Suppressor macrophage treated with lipopolysaccharide for 1 hour (primary cell): Measurements from ENCODE around the gene FBLN2.

Experiments used
- DNase-seq, 3 donors: peaks; one replicate each; pipeline ENCODE4 v3.0.0-alpha.2; 2020 to 2022

FBLN2 gene

DNA sequence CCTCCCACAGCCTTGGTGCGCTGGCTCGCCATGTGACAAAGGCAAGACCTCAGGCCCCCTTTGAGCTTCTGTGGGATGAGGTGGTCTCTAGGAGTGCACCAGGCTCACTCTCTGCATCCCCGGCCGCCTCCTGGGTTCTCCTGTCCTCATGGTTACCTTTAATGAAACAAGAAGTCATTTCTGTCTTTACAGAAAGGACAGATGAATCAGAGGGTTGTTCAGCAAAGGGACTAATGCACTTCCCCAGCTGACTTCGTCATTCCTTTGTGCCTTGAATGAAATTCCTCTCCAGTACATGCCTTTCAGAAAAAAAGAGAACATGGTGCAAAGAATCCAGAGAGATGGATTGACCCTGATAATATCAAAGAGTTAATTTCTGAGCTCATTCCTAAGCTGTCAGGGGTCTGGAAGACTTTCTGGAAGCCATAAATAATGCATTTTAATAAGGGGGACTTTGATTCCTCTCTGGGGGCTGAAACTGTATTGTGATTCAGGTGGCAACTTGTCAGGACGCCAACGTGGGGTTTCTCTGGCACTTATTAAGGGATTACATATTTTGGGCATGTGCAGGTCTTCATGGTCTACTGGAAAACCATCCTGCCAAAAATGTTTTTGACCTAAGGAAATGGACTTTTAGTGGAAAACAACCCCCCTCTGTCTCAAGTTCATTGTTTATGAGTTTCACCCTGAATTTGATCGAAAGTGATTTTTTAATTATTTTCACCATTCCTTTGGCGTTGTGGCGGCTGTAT lies 122.7 kb downstream of the FBLN2 start:
- no peak for DNase-seq

- DNase-seq = no peak
Measured at GRCh38 chr3:13673207-13673606, 124.3 kb downstream of the FBLN2 start.

- no peak for DNase-seq
Measured at GRCh38 chr3:13674538-13675185, 125.7 kb downstream of the FBLN2 start.

DNA sequence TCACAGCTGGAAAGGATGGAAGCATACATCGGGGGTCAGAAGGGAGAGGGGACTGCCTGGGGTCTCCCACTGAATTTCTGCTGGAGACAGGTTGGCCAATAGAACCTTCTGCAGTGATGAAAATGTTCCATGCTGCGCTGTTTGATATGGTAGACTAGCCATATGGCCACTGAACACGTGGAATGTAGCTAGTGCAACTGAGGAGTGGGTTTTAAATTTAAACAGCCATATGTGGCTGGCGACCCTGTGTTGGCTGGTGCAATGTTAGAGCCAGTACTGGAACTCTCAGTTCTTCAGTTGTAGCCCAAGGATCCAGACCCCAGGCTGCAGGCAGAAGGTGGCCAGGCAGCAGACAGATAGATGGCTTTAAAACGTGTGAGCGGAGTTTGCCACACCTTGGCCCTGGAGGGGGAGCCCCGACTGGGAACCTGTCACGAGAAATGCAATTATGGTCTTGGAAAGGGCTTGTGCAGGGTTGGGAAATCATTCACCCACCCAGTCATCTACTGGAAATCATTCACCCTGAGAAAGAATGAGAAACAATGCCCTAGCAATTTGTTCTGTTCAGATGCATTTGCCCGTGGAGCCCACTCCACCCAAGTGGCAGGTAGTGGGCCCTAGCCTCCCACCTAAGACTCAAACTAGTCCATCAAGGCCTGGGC lies 127.6 kb downstream of the FBLN2 start:
- DNase-seq = no peak

DNA sequence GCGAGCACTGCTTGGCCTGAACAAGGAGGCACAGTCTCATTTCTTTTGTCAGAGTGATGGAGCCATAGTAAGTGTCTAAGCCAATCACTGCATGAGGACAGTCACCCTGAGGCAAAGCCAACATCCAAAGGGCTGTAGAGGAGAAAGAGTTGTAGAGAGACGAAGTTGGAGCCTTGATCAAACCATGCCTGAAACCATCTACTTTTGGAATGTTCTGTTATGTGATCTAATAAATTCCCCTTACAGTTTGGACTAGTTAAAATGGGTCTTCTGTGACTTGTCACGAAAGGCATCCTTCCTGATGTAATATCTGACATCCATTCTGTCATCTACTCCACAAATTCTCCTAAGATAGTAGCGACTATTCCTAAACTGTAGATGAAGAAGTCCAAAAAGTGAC lies 128.3 kb downstream of the FBLN2 start:
- DNase-seq = no peak

- DNase-seq = no peak
Measured at GRCh38 chr3:13681931-13682330, 133.0 kb downstream of the FBLN2 start.

- no peak for DNase-seq
Measured at GRCh38 chr3:13682331-13683013, 133.5 kb downstream of the FBLN2 start.

- no peak for DNase-seq
Measured at GRCh38 chr3:13683288-13683687, 134.4 kb downstream of the FBLN2 start.

- DNase-seq = no peak
Measured at GRCh38 chr3:13683772-13684171, 134.8 kb downstream of the FBLN2 start.

DNA sequence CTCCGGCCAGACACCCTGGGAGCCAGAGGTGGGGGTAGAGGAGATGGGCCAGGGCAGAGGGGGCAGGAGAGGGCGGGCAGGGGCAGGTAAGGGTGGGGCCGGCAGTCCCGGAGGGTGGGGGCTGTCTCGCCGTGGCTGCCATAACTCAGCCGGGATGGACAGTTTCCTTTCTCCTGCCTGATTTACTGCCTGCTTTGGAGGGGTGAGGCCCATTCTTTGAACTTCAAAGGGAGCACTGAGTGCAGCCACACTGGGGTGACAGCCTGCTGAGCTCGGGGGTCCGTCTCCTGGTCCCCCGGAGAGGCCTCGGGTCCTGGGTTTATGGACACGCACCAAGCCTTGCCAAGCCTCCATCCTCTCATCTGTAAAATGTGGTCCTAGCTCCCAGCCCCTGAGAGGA lies 135.4 kb downstream of the FBLN2 start:
- no peak for DNase-seq

DNA sequence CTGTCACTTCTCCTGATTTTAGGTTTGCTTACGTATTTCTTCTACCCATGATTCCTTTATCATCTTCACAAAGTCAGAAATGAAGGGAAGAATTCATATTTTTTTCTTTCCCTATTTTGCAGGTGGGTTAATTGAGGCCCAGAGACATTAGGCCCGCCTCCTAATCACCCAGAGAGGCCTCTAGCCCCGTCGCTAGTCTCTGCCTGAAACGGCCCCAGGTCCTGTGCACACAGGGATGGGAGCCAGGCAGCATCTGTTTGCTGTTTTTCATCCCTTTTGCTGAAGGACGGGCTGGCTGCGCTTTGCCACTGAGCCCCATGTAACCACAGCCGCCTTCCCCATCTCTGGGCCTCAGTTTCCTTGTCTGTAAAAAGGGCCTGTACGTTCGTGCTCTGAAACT lies 135.9 kb downstream of the FBLN2 start:
- no peak for DNase-seq

DNA sequence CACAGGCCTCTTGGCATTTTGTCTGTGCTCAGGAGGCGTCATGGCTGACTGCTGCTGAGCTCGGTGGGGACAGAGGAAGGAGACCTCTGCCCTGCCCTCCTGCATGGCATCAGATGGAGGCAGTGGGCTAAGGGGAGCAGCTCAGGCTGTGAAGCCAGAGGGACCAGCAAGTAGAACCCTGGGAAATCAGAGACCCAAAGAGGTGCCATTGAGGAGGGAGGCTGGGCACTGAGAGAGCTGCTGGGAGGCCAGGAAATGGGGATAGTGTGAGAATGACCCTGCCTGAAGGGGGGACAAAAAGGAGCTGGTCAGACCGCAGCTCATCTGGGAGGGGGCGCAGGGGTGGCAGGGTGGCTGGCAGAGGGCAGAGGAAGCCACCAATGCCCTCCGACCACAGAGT lies 136.8 kb downstream of the FBLN2 start:
- DNase-seq = no peak

DNA sequence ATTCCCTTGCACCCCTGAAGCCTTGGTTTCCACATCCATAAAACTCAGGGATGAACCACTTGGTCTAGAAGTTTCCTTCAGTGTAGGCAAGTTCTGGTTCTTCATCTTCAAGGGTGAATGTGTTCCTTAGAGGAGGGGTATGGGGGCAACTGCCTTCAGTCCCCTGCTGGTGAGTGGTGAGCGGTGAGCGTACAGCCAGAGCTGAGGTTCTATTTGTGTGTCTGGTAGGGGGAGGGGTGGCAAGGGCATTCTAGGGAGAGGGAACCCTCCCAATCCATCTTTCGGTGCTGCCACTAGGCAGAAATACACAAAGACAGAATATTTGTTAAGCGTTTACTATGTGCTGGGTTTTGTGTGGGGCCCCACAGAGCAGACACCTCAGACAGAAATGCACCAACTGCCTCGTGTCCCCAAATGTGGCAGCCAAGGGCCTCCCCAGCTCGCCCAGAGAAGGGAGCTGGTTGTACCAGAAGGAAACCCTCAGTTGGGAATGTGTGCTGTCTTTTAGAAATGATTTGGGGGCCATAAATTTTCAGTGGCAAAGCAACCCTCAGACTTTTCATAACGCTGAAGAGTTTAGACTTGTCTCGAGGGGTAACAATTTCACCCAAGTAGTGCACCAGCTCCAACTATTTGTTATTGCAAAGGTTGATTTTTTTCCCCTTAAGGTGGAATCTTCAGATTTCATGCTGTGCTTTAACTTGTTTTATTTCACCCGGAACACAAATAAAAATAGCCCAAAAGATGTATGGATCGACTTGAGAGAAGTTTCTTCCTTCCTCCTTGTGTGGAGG lies 137.6 kb downstream of the FBLN2 start:
- DNase-seq = no peak

DNA sequence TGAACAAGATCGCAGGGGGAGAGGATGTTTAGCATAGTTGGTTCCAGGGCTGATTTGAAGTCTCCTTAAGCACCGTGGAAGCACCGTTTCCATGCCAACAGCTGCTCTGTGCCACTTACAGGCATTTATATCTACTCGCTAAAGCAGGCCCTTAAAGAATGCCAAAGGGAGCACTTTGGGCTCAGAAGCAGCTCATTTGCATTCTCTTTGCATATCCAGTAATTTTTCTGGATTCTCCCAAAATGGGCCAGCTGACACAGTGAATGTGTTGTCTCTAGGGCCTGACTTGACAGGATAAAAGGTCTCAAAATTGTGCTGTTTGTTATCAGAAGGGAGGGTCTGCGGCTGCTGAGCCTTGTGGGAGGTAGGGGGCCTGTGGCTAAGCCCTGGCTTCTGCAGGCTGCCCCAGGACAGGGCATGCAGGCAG lies 138.6 kb downstream of the FBLN2 start:
- no peak for DNase-seq
